Upper lobe of left lung (tissue), 6 donors: Measurements from ENCODE around the gene LIM2. TPM values are rescaled to one million over a fixed set of nuclear protein-coding genes. Genes with fewer than 3 reads are reported as not detected.

ENCODE experiments used
- ATAC-seq, 2 donors: fragments of 200-7000 bp; cut with Tn5 transposase; one replicate each; pipeline ENCODE4 v1.9.1; 2022; ENCODE audit warnings: mild to moderate bottlenecking in 2 of 2, moderate library complexity in 2 of 2; ENCODE audit not compliant: low FRiP score in 2 of 2
- DNase-seq, 2 donors: peaks; one replicate each; pipeline ENCODE4 v3.0.0-alpha.2; 2019 to 2020
- H3K27ac ChIP-seq, 4 donors: fragments of 200-600 bp; sonication (generic); one replicate each; pipeline ENCODE4 v1.5.1; 2016 to 2019
- H3K27me3 ChIP-seq, 4 donors: fragments of 200-600 bp; sonication (generic); one replicate each; pipeline ENCODE4 v1.5.1; 2017 to 2019
- H3K36me3 ChIP-seq, 4 donors: fragments of 200-600 bp; sonication (generic); one replicate each; pipeline ENCODE4 v1.5.1; 2016 to 2019
- H3K4me1 ChIP-seq, 4 donors: fragments of 200-600 bp; sonication (generic); one replicate each; pipeline ENCODE4 v1.5.1; 2018 to 2019
- H3K4me3 ChIP-seq, 4 donors: fragments of 200-600 bp; sonication (generic); one replicate each; pipeline ENCODE4 v1.5.1; 2017 to 2019; ENCODE audit warnings: mild to moderate bottlenecking in 2 of 4, moderate library complexity in 1 of 4
- H3K9me3 ChIP-seq, 4 donors: fragments of 200-600 bp; sonication (generic); one replicate each; pipeline ENCODE4 v1.5.1; 2018 to 2019
- CTCF ChIP-seq, 6 experiments: fragments of 450-650 bp in 4 of 6; fragments of 200-600 bp in 2 of 6; sonication (generic) in 2 of 6; IDR thresholded peaks; one replicate each; pipeline ENCODE4 v1.5.1; 2016 to 2019; ENCODE audit warnings: antibody characterized with exemption in 6 of 6
- EP300 ChIP-seq, 4 donors: sonication (generic); formaldehyde crosslinking; IDR thresholded peaks; one replicate each; pipeline ENCODE4 v1.5.1; 2017; ENCODE audit warnings: antibody characterized with exemption in 4 of 4, control low read depth in 2 of 4
- POLR2A ChIP-seq, 4 donors: fragments of 450-650 bp; IDR thresholded peaks; one replicate each; pipeline ENCODE4 v1.5.1; 2016 to 2017; ENCODE audit warnings: antibody characterized with exemption in 4 of 4, mild to moderate bottlenecking in 2 of 4
- POLR2AphosphoS5 ChIP-seq, 2 donors: sonication (generic); formaldehyde crosslinking; IDR thresholded peaks; one replicate each; pipeline ENCODE4 v1.5.1; 2017; ENCODE audit warnings: antibody characterized with exemption in 2 of 2
- WGBS, 2 donors: methylation state at CpG; one replicate each; pipeline ENCODE4 v1.1.5; 2017 to 2018; 5-methylcytosine and 5-hydroxymethylcytosine counted together
- total RNA-seq, 6 donors: library from RNA; depleted of rRNA in 4 of 6; stranded (reverse); fragments of >200 nt in 4 of 6; gene quantifications; one replicate each; pipeline versions ENCODE4 v1.1.0 to v1.2.1, GENCODE V29; 2016 to 2021
- donor health status: DM: no; HTN: no; CAD: no; lungs with moderate emphysema.
- donor health status: DM: no; HTN: yes; CAD: no; lungs with severe emphysema.

The LIM2 gene
- total RNA-seq, 6 donors from 2014 or later, result 0.29 TPM; not detected in 5

GRCh38 chr19:51375504-51376221 is 12.1 kb downstream of the LIM2 start:
- no peaks in the 10 kb centered on the region for H3K9me3 ChIP-seq
- H3K36me3 ChIP-seq, result no peaks in the 10 kb centered on the region
- TF ChIP-seq CTCF (IDR thresholded peaks at IDR 0.05), result no peak
- no peak for TF ChIP-seq EP300 (IDR thresholded peaks at IDR 0.05)
- no peak for TF ChIP-seq POLR2A (IDR thresholded peaks at IDR 0.05)
- no peak for TF ChIP-seq POLR2AphosphoS5 (IDR thresholded peaks at IDR 0.05)
- no peaks in the 10 kb centered on the region for H3K27me3 ChIP-seq
- H3K4me1 ChIP-seq, result peaks cover 0 to 4% (median 0%) of the 10 kb centered on the region in 4 donors
- H3K27ac ChIP-seq, result no peak overlapping the region
- no peak overlapping the region for H3K4me3 ChIP-seq
- ATAC-seq, result no peak
- 42 to 79% methylated on average over 11 of the region's 11 CpGs for WGBS, 2 donors
- no peak for DNase-seq

- TF ChIP-seq EP300 (IDR thresholded peaks at IDR 0.05) (no peak), CTCF (IDR thresholded peaks at IDR 0.05) (no peak), POLR2A (IDR thresholded peaks at IDR 0.05) (no peak), POLR2AphosphoS5 (IDR thresholded peaks at IDR 0.05) (peak in 1 of 2 donors; percentile 10)
- Histone ChIP-seq H3K27me3 (no peaks in the 10 kb centered on the region), H3K9me3 (no peaks in the 10 kb centered on the region), H3K4me3 (peak within 1 kb of the TSS in 3 of 4 donors; percentile 8 to 34 (median 20)), H3K36me3 (no peaks in the 10 kb centered on the region), H3K4me1 (peaks cover 3 to 12% (median 8%) of the 10 kb centered on the region in 4 donors), H3K27ac (peak within 1 kb of the TSS; percentile 40 to 72 (median 64))
- ATAC-seq (no peak), DNase-seq (peak in 1 of 2 donors; percentile 44)
- 36 to 39% methylated on average over 7 to 9 of the region's 9 CpGs for WGBS, 2 donors
These were observed 14.9 kb downstream of the LIM2 start, which contains the start of gene NKG7 for GRCh38 chr19:51372649-51373504. TSS of gene NKG7 (minus strand) at chr19:51372654. CDS start at chr19:51372535, 119 bp downstream.

GRCh38 chr19:51372021-51372648 is 15.6 kb downstream of the LIM2 start:
- TF ChIP-seq POLR2AphosphoS5 (IDR thresholded peaks at IDR 0.05) (no peak), EP300 (IDR thresholded peaks at IDR 0.05) (no peak), POLR2A (IDR thresholded peaks at IDR 0.05) (no peak), CTCF (IDR thresholded peaks at IDR 0.05) (no peak)
- 74 to 95% methylated on average over 4 to 17 of the region's 18 CpGs for WGBS, 2 donors
- Histone ChIP-seq H3K4me3 (peak overlapping the region in 3 of 4 donors; percentile 2 to 34 (median 20)), H3K36me3 (no peaks in the 10 kb centered on the region), H3K27ac (peak overlapping the region; percentile 40 to 72 (median 64)), H3K27me3 (no peaks in the 10 kb centered on the region), H3K9me3 (no peaks in the 10 kb centered on the region), H3K4me1 (peaks cover 3 to 13% (median 8%) of the 10 kb centered on the region in 4 donors)
- DNase-seq (no peak), ATAC-seq (no peak)

- Histone ChIP-seq H3K9me3 (no peaks in the 10 kb centered on the region), H3K36me3 (no peaks in the 10 kb centered on the region), H3K4me3 (peak overlapping the region in 3 of 4 donors; percentile 8 to 34 (median 10)), H3K27me3 (no peaks in the 10 kb centered on the region), H3K27ac (peak overlapping the region in 2 of 4 donors; percentile 70 to 72), H3K4me1 (peaks cover 3 to 20% (median 8%) of the 10 kb centered on the region in 4 donors)
- DNase-seq, result no peak
- ATAC-seq, result no peak
- TF ChIP-seq CTCF (IDR thresholded peaks at IDR 0.05) (no peak), POLR2A (IDR thresholded peaks at IDR 0.05) (no peak), EP300 (IDR thresholded peaks at IDR 0.05) (no peak), POLR2AphosphoS5 (IDR thresholded peaks at IDR 0.05) (no peak)
- 58 to 75% methylated on average over 8 of the region's 8 CpGs for WGBS, 2 donors
These were observed 16.5 kb downstream of the LIM2 start for GRCh38 chr19:51371186-51371690.
